ENCODE measurements around the gene PRND. TPM values are rescaled to one million over a fixed set of nuclear protein-coding genes. Genes with fewer than 3 reads are reported as not detected.
"Not testable (repeated sequence)": the region's sequence is repeated elsewhere in the genome, so short reads cannot be mapped to it uniquely, and the experiment has no call there.

The PRND gene
- total RNA-seq, 1 donor from 2014 or later, result not detected

- Mint-ChIP-seq H3K27ac (ENCODE audit: unreplicated experiment) (no peak overlapping the region), H3K4me1 (ENCODE audit: low read depth) (peaks cover 9% of the 10 kb centered on the region), H3K4me3 (ENCODE audit: unreplicated experiment) (no peak overlapping the region), H3K9me3 (ENCODE audit: low read depth) (no peaks in the 10 kb centered on the region), H3K36me3 (ENCODE audit: low read depth) (peaks cover 6% of the 10 kb centered on the region), H3K27me3 (ENCODE audit: low read depth) (no peaks in the 10 kb centered on the region)
- no peak for TF ChIP-seq CTCF (IDR thresholded peaks at IDR 0.05)
- no peak for DNase-seq (ENCODE audit: low spot score)
These were observed 18.4 kb upstream of the PRND start for GRCh38 chr20:4703281-4703676.

- DNase-seq (ENCODE audit: low spot score); H3K27me3 Mint-ChIP-seq (ENCODE audit: low read depth); H3K4me1 Mint-ChIP-seq (ENCODE audit: low read depth); H3K27ac Mint-ChIP-seq (ENCODE audit: unreplicated experiment); H3K4me3 Mint-ChIP-seq (ENCODE audit: unreplicated experiment); H3K9me3 Mint-ChIP-seq (ENCODE audit: low read depth); H3K36me3 Mint-ChIP-seq (ENCODE audit: low read depth): not testable (repeated sequence)
These were observed 14.8 kb upstream of the PRND start for GRCh38 chr20:4706941-4707340.

- DNase-seq (ENCODE audit: low spot score), result no peak
- peaks cover 2% of the 10 kb centered on the region for H3K36me3 Mint-ChIP-seq (ENCODE audit: low read depth)
- H3K4me1 Mint-ChIP-seq (ENCODE audit: low read depth), result peaks cover 9% of the 10 kb centered on the region
- TF ChIP-seq CTCF (IDR thresholded peaks at IDR 0.05), result no peak
- no peak overlapping the region for H3K4me3 Mint-ChIP-seq (ENCODE audit: unreplicated experiment)
- peaks cover 5% of the 10 kb centered on the region for H3K9me3 Mint-ChIP-seq (ENCODE audit: low read depth)
- peaks cover 3% of the 10 kb centered on the region for H3K27me3 Mint-ChIP-seq (ENCODE audit: low read depth)
- H3K27ac Mint-ChIP-seq (ENCODE audit: unreplicated experiment), result no peak overlapping the region
These were observed 13.7 kb upstream of the PRND start for GRCh38 chr20:4708036-4708435.

GRCh38 chr20:4708856-4709255 lies 12.9 kb upstream of the PRND start:
- H3K36me3 Mint-ChIP-seq (ENCODE audit: low read depth), result peaks cover 2% of the 10 kb centered on the region
- H3K9me3 Mint-ChIP-seq (ENCODE audit: low read depth), result peaks cover 5% of the 10 kb centered on the region
- H3K4me1 Mint-ChIP-seq (ENCODE audit: low read depth), result peaks cover 6% of the 10 kb centered on the region

GRCh38 chr20:4709261-4710105 lies 12.2 kb upstream of the PRND start:
- Mint-ChIP-seq H3K27me3 (ENCODE audit: low read depth) (peaks cover 16% of the 10 kb centered on the region), H3K36me3 (ENCODE audit: low read depth) (peaks cover 2% of the 10 kb centered on the region), H3K4me3 (ENCODE audit: unreplicated experiment) (no peak overlapping the region), H3K27ac (ENCODE audit: unreplicated experiment) (no peak overlapping the region), H3K9me3 (ENCODE audit: low read depth) (peaks cover 5% of the 10 kb centered on the region), H3K4me1 (ENCODE audit: low read depth) (no peaks in the 10 kb centered on the region)
- DNase-seq (ENCODE audit: low spot score), result no peak
- TF ChIP-seq CTCF (IDR thresholded peaks at IDR 0.05), result no peak

More at GRCh38 chr20:4708856-4709255, 12.9 kb upstream of the PRND start:
- no peak for DNase-seq (ENCODE audit: low spot score)
- H3K27me3 Mint-ChIP-seq (ENCODE audit: low read depth), result peaks cover 11% of the 10 kb centered on the region
- H3K4me3 Mint-ChIP-seq (ENCODE audit: unreplicated experiment), result no peak overlapping the region
- no peak for TF ChIP-seq CTCF (IDR thresholded peaks at IDR 0.05)
- H3K27ac Mint-ChIP-seq (ENCODE audit: unreplicated experiment), result no peak overlapping the region

GRCh38 chr20:4710106-4710475 lies 11.6 kb upstream of the PRND start:
- TF ChIP-seq CTCF (IDR thresholded peaks at IDR 0.05), result no peak
- Mint-ChIP-seq H3K4me1 (ENCODE audit: low read depth) (no peaks in the 10 kb centered on the region), H3K36me3 (ENCODE audit: low read depth) (peaks cover 2% of the 10 kb centered on the region), H3K27ac (ENCODE audit: unreplicated experiment) (no peak overlapping the region), H3K9me3 (ENCODE audit: low read depth) (peaks cover 5% of the 10 kb centered on the region), H3K27me3 (ENCODE audit: low read depth) (peaks cover 16% of the 10 kb centered on the region), H3K4me3 (ENCODE audit: unreplicated experiment) (no peak overlapping the region)
- DNase-seq (ENCODE audit: low spot score), result no peak

Measured in chondrocyte (in vitro differentiated cells).